HPDE6-E6E7 (cell line): ENCODE data around the gene FOXRED2.
"Not testable (repeated sequence)": the region's sequence is repeated elsewhere in the genome, so short reads cannot be mapped to it uniquely, and the experiment has no call there.

Source experiments
- DNase-seq: peaks from one replicate; pipeline ENCODE4 v3.0.0; 2011; ENCODE audit warnings: missing footprints; ENCODE audit errors: extremely low spot score

Gene FOXRED2

DNA sequence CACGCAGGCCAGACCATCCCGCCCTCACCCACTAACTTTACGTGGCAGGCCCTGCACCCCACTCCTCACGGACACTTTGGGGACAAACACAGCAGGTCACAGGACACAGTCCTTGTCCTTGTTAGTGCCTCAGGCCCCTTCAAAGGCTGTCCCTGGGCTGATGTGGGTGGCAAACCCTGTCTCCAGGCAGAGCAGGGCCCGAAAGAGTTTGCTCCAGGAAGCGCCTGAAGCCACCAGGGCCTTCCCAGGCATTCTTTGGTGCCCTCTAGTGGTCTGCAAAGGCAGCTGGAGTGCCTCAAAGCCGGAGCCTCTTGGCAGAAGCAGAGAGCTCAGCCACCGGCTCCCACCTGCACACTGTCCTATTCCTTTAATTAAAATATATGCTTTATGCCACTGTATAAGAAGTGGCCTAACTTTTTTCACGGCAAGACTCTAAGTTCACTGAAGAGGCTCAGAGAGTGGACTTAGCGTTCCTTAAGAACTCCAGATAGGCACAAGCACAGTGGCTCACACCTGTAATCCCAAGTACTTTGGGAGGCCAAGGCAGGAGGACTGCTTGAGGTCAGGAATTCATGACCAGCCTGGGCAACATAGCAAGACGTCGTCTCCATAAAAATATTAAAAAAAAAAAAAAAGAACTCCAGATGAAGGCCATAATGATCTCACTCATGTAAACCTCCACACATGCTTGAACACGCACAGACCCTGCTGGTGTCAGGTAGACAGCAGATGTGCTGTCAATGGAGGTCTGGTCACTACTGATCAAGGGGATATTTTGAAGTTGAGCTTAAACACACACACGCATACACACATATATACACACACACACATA lies 36.5 kb downstream of the FOXRED2 start:
- peak; percentile 56 for DNase-seq

DNA sequence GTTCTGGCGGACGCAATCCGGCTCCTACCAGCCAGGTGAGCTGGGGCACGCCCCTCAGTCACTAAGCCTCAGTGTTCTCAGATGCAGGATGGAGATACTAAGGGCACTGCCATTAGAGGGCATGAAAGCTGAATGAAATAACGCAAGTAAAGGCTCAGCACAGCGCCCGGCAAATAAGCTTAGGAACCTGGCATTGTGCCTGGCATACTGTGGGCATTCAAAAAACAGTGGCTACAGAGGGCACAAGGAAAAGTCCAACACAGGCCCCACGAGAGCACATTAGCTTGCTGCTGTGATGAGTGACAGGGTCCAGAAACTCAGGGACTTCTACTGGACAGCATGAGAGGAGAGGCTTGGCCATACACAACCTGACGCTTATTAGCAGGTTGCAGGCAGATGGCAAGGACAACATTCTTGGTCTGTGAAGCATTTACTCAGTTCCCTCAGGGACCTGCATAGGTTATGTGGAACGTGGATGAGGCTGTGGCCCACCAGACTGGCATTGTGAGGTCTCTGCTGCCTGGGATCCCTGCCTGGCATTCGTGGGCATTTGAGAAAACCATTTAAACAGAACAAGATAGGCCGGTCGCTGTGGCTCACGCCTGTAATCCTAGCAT lies 37.6 kb downstream of the FOXRED2 start:
- DNase-seq = no peak

DNA sequence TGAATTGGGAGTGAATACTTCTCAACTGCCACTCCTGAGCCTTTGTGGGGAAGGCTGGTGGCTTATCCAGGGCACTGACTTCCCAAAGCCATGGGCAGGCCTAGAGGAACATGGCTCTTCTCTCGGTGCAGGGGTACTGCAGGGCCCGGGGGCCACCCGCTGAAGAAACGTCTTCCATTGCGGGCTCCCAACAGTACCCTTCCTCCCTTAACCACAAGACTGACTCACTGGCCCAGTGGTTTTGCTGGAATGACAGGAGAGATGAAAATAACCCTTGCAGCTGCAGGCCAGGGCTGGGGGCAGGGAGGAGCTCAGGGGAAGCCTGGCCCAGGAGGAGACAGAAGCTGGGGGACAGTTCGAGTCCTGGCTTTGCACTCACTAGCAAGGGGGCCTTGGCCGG lies 38.9 kb downstream of the FOXRED2 start:
- peak; percentile 83 for DNase-seq

DNA sequence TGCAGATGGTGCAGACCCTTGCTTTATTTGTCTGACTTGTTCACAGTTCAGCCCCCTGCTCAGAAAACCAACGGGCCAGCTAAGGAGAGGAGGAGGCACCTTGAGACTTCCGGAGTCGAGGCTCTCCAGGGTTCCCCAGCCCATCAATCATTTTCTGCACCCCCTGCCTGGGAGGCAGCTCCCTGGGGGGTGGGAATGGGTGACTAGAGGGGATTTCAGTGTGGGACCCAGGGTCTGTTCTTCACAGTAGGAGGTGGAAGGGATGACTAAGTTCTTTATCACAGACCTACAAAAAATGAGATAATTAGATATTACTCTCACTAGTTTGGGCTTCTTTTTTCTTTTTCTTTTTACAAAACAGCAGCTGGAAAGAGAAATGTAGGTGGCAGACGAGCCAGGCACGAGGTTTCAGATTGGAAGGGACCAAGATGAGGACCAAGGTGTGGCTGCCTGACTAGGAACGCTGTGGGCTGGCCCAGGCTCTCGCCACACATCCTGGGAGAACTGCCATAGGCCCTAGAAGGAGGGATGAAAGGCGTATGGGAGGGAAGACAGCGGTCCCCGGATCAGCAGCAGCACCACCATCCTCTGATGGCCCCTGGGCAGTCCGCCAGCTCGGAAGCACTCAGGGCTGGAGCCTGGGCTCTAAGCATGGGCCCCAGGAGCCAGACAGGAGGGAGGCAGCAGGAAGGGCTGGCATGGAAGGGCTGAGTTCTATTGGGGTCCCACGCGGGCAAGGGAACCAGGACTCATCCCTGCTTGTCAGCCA lies 39.6 kb downstream of the FOXRED2 start:
- DNase-seq = no peak

DNA sequence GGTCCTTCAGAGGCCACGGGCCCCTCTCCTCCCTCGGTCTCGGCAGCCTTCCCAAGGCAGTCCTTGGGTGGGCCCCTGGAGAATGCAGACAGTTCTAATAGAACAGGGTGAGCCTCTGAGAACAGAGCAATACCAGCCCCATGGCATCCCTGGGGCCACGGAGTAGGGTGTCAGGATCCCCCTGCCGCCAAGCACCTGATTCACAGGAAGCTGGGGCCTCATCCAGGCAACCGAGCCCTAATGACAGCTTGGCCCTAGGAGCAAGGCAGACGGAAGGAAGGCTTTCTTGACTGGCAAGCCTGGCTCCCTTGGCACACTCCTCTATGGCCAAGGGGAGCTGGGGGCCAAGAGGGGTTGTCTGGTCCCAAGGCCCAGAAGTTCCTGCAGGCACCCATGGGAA lies 40.6 kb downstream of the FOXRED2 start:
- no peak for DNase-seq

DNA sequence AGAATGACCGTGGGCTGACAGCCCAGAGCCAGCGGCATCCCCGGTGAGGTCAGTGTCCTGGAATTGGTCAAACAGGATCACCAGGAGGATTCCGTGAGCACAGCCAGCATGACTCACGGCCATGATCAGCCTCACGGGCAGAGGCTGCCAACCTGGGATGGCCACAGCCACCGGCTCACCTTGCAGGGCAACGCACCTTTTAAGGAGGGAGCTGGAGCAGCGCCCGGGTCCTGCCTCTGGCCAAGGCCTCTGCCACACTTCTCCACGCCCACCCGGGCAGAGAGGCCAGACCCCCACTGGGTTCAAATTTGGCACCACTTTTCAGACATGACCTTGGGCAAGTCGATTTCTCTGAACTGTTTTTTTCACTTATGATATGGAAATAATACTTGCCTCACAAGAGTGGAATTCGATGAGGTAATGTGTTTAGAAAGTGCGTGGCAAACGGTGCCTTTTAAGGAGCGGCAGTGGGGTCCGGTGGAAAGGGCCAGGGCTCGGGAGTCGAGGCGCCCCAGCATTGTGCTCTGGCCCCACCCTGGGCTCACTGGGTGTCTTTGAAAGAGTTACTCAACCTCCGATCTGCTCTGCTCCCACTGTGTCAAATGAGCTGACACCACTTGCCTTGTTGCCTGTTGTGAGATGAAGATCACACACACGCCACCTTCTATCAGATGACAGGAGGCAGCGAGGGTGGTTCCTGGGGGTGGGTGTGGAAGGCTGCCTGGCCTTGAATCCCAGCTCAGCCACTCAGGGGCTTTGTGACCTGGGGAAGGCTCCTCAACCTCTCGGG lies 41.4 kb downstream of the FOXRED2 start:
- DNase-seq = peak; percentile 86

DNA sequence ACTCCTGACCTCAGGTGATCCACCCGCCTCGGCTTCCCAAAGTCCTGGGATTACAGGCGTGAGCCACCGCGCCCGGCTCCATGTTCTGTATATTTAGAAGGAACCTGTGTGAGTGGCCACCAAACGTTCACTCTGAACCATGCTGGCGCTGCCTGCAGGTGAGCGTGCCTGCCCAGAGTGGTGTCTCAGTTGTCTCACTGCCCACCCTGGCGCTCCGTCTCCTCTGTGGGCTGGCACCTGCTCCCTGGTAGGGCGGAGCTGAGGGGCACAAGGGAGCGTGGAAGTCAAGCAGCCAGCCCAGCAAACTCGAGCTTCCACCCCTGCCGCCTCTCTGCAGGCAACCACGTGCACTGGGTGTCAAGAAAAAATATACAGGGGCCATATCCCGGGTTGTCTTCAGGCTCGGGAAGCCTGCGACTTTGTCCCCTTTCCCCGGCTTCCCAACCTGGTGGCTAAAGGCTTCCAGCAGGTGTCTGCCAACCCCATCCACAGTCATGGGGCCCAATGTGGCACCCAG lies 42.1 kb downstream of the FOXRED2 start:
- no peak for DNase-seq

DNA sequence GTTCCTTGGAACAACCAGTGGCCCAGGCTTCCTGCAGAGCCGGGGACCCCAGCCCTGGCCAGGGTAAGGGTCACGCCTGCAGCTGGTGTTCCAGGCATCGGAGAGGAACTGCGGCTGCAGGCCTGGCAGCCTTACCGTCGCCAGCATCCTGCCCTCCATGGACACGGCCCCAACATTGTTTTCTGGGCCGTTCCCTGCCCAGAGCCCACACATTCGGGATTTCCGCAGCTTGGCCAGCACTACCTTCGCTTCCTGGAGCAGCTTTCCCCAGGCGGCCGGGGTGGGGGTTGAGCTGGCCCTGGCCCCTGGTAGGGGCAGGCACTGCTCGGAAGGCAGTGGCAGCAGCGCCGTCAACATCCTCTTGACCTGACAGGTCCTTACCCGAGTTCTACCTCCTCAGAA lies 43.1 kb downstream of the FOXRED2 start:
- no peak for DNase-seq

DNA sequence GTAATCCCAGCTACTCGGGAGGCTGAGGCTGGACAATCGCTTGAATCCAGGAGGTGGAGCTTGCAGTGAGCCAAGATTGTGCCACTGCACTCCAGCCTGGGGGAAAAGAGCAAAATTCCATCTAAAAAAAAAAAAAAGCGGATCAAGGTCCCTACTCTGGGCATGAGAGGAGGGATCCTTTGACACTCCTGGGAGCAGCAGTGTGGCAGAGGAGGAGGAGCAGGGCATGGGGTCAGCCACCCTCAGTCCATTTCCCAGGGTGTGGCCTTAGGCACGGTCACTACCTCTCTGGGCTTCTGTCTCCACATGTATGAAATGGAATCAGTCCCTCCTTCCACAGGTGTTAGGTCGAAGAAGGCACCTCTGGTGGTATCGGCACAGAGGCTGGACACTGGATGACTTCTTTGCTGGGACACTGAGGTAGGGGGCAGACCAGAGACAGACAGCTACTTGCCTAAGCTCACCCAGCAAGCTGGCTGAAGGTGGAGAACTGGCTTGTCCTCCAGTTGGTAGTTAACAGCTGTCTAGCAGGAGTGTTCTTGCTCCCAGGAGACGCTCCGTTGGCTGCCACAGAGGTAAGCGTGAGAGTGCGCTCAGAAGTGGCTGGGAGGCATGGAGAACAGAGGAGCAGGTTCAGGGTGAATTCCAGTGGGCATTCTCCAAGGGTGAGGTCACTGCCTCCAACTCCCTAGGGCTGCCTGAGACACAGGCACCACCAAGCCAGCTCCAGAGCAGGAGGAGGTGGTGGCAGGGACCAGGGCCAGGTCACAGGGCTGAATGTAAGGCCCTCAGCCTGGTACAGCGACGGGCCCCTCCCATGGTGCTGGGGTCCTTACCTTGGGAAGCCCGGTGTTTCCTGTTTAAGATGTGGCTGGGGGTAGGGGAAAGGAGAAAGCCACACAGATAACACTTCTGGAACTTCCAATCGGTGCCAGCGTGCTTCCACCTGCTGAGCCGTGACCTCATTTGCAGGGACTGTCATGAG lies 44.9 kb downstream of the FOXRED2 start:
- DNase-seq = peak; percentile 65

DNA sequence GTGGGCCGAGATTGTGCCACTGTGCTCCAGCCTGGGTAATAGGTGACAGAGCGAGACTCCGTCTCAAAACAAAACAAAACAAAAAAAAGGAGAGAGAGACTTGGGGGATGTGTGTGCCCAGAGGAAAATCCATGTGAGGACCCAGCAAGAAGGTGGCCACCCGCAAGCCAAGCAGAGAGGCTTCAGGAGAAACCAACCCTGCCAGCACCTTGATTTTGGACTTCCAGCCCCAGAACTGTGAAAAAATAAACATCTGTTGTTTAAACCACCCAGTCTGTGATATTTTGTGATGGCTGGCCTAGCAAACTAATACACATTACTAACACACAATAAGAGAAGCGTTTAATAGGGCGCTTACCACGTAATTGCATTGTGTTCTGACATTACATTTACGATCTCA lies 46.6 kb downstream of the FOXRED2 start:
- DNase-seq = no peak

DNA sequence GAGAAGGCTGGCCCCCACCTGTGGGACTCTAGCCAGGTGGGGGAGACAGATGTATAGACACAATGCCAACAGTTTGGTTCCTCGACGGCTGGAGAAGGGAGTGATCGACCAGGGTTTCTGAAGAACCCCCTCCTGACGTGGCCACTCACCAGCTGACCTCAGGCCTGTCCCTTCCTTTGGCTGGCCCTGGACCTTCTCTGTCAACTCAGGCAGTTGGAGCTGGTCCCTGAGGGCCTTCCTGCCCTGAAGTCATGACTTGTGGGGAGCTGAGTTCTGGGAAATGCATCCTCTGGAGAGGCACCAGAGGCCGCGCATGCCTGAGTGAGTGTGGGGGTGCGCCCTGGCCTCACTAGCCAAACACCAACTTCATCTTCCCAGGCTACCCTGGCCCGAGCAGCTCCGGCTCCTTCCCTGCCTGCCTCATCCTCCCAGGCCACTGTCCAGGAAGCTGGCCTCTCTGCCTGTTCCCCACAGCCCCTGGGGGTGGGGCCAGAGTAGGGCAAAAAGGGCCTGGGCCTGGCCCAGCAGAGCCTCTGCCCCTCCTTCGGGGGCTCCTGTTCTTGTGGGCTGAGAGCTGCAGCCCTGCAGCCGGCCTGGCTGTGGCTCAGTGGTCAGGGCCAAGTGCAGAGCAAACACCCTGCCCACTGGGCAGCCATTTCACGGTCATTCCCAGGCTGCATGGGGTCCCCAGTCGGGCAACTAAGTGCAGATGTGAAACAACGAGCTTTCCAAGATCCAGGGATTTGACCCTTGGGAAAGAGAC lies 49.0 kb downstream of the FOXRED2 start:
- DNase-seq = no peak

DNA sequence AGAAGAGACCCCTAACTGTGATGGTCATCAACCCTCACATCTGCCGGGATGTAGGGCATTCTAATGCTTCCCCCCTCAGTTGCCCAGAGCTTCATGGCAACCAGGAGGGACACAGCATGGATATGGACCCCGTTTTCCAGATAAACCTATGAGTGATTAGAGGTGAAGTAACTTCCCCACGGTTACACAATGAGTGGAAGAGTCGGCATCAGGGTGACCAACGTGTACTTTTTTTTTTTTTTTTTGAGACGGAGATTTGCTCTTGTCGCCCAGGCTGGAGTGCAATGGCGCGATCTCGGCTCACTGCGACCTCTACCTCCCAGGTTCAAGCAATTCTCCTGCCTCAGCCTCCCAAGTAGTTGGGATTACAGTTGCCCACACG lies 50.4 kb downstream of the FOXRED2 start:
- DNase-seq = no peak

DNA sequence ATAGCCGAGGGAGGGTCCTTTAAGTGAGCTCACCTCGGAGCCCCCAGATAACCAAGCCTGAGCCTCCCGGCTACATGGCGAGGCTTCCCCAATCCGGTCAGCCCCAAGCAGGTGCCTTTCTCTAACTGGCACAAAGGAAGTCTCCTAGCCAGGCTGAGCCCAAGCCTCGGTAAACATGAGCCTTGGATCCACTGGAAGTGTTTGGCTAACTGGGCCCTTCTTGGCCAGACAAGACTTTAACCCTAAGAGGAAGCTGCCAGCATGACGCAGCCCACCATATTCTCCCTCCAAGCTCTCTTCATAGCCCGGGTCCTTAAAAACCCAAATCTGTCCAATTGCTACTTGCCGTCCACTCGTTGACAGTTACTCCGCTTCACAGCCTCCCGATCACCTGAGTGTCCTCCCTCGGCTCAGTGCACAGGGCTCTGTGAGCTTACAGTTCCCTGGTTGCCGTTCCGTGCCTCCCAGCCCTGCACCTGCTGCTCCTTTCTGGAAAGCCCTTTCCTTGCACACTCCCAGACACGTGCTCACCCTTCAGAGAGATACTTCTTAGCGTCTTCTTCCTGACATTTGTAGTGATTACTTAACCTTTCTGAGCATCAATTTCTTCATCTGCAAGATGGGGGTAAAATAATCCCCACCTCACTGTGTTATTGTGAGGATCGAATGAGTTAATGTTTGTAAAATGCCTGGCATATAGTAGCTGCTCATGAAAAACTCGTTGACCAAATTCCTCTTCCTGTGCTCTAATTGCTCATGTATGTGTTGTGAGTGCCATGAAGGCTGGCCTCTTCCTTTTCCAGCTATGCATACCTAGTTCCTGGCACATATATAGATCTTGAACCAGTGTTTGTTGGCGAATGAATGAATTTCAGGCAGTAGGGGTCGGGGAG lies 51.0 kb downstream of the FOXRED2 start:
- DNase-seq = no peak

DNA sequence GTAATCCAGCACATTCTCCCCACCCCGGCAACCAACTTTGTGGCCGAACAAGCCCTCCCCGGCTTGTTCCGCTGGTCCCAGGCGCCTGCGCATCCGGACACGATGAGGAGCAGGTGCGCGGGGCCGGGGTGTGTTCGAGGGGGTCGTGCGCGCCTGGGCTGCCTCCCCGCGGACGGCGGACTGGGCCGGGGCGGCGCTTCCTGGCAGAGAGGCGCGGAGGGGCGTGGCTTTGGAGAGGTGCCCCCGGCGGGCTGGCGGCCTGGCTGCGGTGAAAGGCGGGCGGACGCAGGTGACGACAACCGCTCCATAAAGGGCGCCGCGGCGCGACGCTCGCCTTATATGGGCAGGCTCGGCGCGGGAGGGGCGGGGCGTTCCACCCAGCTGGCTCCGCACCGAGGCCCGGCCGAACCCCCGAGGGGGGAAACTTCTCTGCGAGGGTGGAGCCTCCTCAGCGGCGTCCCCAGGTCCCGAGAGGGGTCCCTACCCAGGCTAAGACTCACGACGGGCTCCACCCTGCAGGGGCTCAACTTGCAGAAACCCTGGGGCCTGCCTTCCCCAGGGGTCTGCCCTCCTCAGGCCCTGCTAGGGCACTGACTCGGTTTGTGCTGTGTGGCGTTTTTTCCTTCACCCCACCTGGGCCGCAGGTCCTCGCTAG lies 51.8 kb downstream of the FOXRED2 start:
- peak; percentile 60 for DNase-seq

DNA sequence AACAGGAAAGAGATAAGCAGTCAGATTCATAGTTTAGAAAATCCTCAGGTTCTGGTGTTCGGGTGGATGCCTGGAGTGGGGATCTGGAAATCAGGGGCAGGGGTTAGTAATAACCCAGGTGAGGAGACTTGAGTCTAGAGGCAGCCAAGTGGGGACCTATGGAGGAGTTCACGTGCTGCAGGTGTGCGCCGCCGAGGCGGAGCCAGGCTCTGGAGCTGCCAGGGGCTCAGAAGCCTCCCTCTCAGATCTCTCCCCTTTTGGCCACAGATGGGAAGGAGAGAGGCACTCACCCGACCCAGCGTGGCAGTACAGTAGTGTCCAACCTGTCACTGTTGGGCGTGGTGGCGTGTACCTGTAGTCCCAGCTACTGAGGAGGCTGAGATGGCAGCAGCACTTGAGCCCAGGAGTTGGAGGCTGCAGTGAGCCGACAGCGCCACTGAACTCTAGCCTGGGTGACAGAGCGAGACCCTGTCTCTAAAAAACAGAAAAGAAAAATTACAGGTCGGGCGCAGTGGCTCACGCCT lies 52.9 kb downstream of the FOXRED2 start:
- DNase-seq = no peak

DNA sequence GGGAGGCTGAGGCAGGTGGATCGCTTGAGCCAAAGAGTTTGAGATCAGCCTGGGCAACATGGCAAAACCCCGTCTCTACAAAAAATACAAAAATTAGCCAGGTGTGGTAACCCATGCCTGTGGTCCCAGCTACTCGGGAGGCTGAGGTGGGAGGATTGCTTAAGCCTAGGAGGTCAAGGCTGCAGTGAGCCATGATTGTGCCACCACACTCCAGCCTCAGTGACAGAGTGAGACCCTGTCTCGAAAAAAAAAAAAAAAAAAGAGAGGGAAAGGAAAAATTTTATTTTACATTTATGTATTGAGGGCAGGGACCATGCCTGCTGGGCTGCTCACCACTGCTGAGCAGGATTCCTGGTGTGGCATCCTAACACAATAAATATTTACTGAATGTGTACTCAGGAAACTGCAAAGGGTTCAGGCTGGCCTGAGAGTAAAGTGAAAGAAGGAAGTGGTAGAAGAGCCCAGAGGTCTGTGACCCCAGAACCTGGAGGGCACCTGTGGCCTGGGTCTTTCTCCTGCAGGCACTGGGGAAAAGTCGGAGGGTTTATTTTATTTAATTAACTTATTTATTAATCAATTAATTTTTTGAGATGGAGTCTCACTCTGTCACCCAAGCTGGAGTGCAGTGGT lies 53.7 kb downstream of the FOXRED2 start:
- DNase-seq = not testable (repeated sequence)

DNA sequence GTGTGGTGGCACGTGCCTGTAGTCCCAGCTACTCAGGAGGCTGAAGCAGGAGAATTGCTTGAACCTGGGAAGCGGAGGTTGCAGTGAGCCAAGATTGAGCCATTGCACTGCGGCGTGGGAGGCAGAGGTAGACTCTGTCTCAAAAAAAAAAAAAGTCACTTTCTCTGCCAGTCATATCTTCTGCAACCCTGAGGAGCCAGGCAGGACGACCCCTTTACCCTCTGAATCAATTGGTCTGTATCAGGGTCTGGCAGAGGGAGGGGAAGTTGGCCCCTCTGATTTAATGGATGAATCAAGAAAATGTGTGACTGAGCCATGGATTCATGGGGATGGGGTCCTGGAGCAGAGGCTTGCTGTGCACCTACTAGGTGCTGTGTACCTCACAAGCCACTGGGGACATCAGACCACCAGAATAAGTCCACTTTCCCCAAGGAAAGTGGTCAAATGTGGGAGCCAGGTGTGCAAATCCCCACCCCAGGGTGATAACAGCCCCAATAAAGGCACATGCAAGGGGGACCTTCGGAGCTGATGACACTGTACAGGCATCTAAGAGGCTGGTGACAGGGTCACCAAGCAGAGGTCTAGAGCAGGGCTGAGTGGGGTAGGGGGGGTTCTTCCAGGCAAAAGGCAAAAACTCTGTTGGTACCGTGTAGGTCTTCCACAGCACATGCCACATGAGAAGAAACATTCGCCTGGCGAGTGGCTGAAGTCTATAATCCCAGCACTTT lies 54.4 kb downstream of the FOXRED2 start:
- no peak for DNase-seq
